ENCODE data around the gene RFX2. TPM values are rescaled to one million over a fixed set of nuclear protein-coding genes. Genes with fewer than 3 reads are reported as not detected.

The RFX2 gene
- total and polyA plus RNA-seq, 8 donors: 1.8 to 14.0 (median 3.4) TPM

- no peaks in the 10 kb centered on the region for H3K36me3 ChIP-seq
- peaks cover 16 to 27% (median 20%) of the 10 kb centered on the region in 3 donors for H3K4me1 ChIP-seq
- H3K9me3 ChIP-seq: no peaks in the 10 kb centered on the region
- intact Hi-C loops (cut with DNase I): no loop called here
- peak; percentile 5 for FAIRE-seq
- DNase-seq: peak; percentile 98 to 100 (median 99)
- H3K4me3 ChIP-seq: peak within 1 kb of the TSS; percentile 92 to 99 (median 98)
- WGBS, 2 donors: 1% methylated on average over 63 to 88 of the region's 88 CpGs
- ATAC-seq: peak; percentile 94 to 98 (median 96)
- H3K27ac ChIP-seq: peak within 1 kb of the TSS; percentile 57 to 90 (median 77)
- TF ChIP-seq, protein P1, sequence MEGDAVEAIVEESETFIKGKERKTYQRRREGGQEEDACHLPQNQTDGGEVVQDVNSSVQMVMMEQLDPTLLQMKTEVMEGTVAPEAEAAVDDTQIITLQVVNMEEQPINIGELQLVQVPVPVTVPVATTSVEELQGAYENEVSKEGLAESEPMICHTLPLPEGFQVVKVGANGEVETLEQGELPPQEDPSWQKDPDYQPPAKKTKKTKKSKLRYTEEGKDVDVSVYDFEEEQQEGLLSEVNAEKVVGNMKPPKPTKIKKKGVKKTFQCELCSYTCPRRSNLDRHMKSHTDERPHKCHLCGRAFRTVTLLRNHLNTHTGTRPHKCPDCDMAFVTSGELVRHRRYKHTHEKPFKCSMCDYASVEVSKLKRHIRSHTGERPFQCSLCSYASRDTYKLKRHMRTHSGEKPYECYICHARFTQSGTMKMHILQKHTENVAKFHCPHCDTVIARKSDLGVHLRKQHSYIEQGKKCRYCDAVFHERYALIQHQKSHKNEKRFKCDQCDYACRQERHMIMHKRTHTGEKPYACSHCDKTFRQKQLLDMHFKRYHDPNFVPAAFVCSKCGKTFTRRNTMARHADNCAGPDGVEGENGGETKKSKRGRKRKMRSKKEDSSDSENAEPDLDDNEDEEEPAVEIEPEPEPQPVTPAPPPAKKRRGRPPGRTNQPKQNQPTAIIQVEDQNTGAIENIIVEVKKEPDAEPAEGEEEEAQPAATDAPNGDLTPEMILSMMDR (IDR thresholded peaks at IDR 0.05): no peak
- no peaks in the 10 kb centered on the region for H3K27me3 ChIP-seq
Measured at GRCh38 chr19:5977785-5978605, 132.3 kb downstream of the RFX2 start, which contains the start of gene RANBP3. Gene RANBP3, minus strand, starts transcription at chr19:5978140. Its CDS starts 58 bp downstream, at chr19:5978082.

DNA sequence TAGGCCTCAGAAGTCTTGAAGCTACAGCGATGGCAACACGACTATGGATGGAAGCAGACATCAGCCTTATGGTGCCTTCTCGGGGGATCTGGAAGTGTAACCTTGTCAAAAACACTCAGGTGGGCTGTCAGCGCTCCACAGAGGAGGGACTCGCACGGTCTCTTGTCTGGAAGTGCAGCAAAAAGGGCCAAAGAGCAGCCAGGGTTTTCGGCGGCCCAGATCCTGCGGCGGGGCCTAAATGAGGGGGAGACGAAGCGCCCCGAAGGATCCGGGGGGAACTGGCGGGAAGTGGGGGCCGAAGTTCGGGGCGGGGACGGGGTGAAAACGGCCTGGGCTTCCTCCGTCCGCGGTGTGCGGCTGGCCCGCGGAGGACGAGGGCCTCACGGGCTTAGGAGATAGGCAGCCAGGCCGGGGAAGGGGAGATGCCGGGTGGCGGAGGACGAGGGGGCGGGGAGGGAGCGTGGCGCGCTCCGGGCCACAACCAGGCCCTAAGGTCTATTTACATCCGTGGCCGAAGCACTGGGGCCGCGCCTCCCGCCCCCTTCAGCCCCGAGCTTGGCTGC lies 133.0 kb downstream of the RFX2 start:
- Histone ChIP-seq H3K27me3 (no peaks in the 10 kb centered on the region), H3K4me3 (peak overlapping the region; percentile 92 to 99 (median 98)), H3K4me1 (peaks cover 16 to 27% (median 20%) of the 10 kb centered on the region in 3 donors), H3K9me3 (no peaks in the 10 kb centered on the region), H3K36me3 (no peaks in the 10 kb centered on the region), H3K27ac (peak overlapping the region; percentile 57 to 90 (median 77))
- intact Hi-C loops (cut with DNase I): no loop called here
- ATAC-seq (peak in 3 of 4 donors; percentile 21 to 37 (median 25)), DNase-seq (peak in 1 of 6 donors; percentile 55), FAIRE-seq (no peak)
- TF ChIP-seq, protein P1 (IDR thresholded peaks at IDR 0.05): no peak
- 1% methylated on average over 43 of the region's 43 CpGs for WGBS, 2 donors

DNA sequence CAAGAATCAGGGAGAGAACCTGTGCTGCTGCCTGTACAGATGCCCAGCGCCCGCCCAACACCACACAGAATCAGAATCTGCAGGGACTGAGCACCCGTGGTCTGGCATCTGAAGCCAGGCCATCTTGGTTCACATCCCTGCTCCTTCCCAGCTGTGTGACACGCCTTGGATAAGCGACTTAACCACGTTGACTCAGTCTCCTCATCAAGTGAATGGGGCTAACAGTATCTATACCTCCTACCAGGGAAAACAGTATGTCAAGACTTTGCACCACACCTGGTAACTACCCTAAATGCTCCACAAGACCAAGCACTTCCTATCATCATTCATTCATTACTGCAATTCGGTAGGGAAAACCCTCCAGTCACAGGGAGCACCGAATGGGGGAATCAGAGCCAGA lies 133.5 kb downstream of the RFX2 start:
- WGBS, 2 donors: 39 to 40% methylated on average over 8 of the region's 8 CpGs
- no peaks in the 10 kb centered on the region for H3K36me3 ChIP-seq
- TF ChIP-seq, protein P1 (IDR thresholded peaks at IDR 0.05): no peak
- intact Hi-C loops (cut with DNase I): no loop called here
- DNase-seq (no peak), ATAC-seq (no peak), FAIRE-seq (no peak)
- H3K9me3 ChIP-seq: no peaks in the 10 kb centered on the region
- peak overlapping the region; percentile 92 to 99 (median 98) for H3K4me3 ChIP-seq
- H3K27ac ChIP-seq: peak overlapping the region in 1 of 4 donors; percentile 90
- peaks cover 16 to 30% (median 23%) of the 10 kb centered on the region in 3 donors for H3K4me1 ChIP-seq
- H3K27me3 ChIP-seq: no peaks in the 10 kb centered on the region

DNA sequence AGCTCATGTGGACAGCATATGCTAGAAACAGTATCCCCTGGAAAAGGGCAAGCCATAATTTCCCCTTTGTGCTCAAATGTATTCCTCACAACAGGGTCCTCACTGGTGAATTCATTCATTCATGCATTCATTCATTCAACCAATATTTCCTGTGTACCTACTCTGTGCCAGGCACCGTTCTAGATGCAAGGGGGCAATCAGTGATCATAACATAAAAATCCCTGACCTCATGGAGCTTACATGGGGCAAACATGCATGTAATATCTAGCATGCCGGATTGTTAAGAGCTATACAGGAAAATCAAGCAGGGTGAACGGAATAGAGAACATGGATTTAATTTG lies 134.9 kb downstream of the RFX2 start:
- FAIRE-seq: no peak
- TF ChIP-seq, protein P1 (IDR thresholded peaks at IDR 0.05): no peak
- WGBS, 2 donors: 83 to 88% methylated on average over 3 of the region's 3 CpGs
- H3K4me1 ChIP-seq: peaks cover 25 to 35% (median 30%) of the 10 kb centered on the region in 3 donors
- ATAC-seq: no peak
- no peak overlapping the region for H3K4me3 ChIP-seq
- no peaks in the 10 kb centered on the region for H3K9me3 ChIP-seq
- intact Hi-C loops (cut with DNase I): no loop called here
- DNase-seq: no peak
- no peak overlapping the region for H3K27ac ChIP-seq
- H3K36me3 ChIP-seq: no peaks in the 10 kb centered on the region
- H3K27me3 ChIP-seq: no peaks in the 10 kb centered on the region

All from pancreas (tissue), 10 donors.